ENCODE results near the gene C1orf21. TPM values are rescaled to one million over a fixed set of nuclear protein-coding genes. Genes with fewer than 3 reads are reported as not detected.

Gene C1orf21
- total and polyA plus RNA-seq, 2 donors (not counting 1 experiment from before 2014, with no cell fraction given): under 0.01 to 0.32 TPM

DNA sequence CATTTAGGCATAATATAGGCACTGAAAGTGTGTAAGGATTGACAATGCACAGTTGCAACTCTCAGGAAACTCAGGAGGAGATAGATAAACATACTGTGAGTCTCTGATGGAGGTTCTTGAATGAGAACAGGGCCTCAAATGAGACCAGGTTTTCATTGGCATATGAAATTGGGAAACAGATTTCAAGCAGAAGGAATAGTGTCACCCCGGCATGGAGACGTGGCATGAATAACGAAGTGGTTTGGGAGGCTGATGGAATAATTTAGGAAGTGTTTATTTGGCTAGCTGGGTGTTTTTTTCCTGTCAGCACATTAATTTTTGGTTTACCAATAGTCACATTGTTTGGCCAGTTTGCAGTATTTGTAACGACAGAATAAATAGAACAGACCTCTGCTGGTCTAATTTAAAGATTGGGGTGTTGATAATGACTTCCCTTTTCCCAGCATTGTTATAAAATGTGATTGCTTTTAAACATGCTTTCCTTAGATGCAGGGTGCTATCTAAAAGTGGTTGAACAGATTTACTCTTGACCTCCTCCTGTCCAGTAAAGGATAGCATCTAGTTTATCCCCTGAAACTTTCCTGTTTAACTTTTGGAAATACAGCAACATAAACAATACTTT lies 132.0 kb downstream of the C1orf21 start:
- intact Hi-C loops (cut with micrococcal nuclease): no loop called here
- H3K27ac Mint-ChIP-seq: no peak overlapping the region

DNA sequence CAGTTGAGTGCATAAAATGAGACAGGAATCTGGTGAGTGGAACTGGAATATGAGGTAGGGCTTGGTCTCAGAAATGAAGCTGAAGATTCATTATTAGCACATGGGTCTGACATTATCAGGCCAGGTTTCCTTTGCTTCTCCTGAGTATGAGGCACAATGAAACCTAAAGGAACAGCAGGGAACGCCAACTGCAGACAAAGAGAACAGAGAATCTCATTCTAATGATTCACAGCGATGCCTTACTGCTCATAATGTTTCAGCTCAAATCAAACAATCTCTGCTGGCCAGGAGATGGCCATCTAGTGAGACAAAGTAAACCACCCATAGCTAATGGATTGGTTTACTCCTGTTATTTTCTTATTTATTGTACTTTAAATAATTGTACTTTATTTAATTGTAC lies 133.5 kb downstream of the C1orf21 start:
- CTCF ChIA-PET: interaction anchor here (0.8 kb wide), 1 partner anchor 9 kb away, joined by 3 read pairs; no protein-coding TSS in a partner anchor
- POLR2A ChIA-PET: no interaction called here
- Histone ChIP-seq H3K4me1 (ENCODE audit: control insufficient read depth in 2 of 2, insufficient read depth in 2 of 2, low read length in 2 of 2) (no peaks in the 10 kb centered on the region), H3K79me2 (ENCODE audit: control insufficient read depth, insufficient read depth, low read length) (no peaks in the 10 kb centered on the region), H3K9ac (ENCODE audit: low read length) (no peak overlapping the region), H3K4me3 (ENCODE audit: control extremely low read depth in 1 of 5, extremely low read depth in 1 of 5, insufficient read depth in 1 of 5, low read depth in 2 of 5, low read length in 4 of 5) (no peak overlapping the region), H2AFZ (ENCODE audit: insufficient read depth, low read depth, low read length, poor library complexity, severe bottlenecking) (no peak overlapping the region), H3K4me2 (replicated peaks; ENCODE audit: low read depth, low read length, poor library complexity, severe bottlenecking) (no peak overlapping the region), H3K27me3 (replicated peaks in 1 of 4; ENCODE audit: control extremely low read depth in 1 of 4, control insufficient read depth in 3 of 4, insufficient read depth in 4 of 4, low read length in 3 of 4) (no peaks in the 10 kb centered on the region), H3K9me3 (ENCODE audit: control extremely low read depth in 1 of 3, control insufficient read depth in 2 of 3, insufficient read depth in 1 of 3, low read length in 2 of 3) (no peaks in the 10 kb centered on the region), H3K27ac (ENCODE audit: low read length in 2 of 2) (no peak overlapping the region), H3K36me3 (replicated peaks in 1 of 2; ENCODE audit: control extremely low read depth in 1 of 2, control insufficient read depth in 1 of 2, extremely low read depth in 1 of 2, insufficient read depth in 2 of 2, low read length in 1 of 2) (no peaks in the 10 kb centered on the region), H4K20me1 (ENCODE audit: control insufficient read depth, insufficient read depth, low read length, poor library complexity, severe bottlenecking) (no peaks in the 10 kb centered on the region)
- ATAC-seq (ENCODE audit: low read depth): no peak
- Mint-ChIP-seq H3K4me3 (no peak overlapping the region), H3K9me3 (ENCODE audit: insufficient read depth) (no peaks in the 10 kb centered on the region), H3K27ac (no peak overlapping the region), H3K27me3 (peaks cover 5% of the 10 kb centered on the region), H3K4me1 (no peaks in the 10 kb centered on the region)
- TF ChIP-seq, protein P1, sequence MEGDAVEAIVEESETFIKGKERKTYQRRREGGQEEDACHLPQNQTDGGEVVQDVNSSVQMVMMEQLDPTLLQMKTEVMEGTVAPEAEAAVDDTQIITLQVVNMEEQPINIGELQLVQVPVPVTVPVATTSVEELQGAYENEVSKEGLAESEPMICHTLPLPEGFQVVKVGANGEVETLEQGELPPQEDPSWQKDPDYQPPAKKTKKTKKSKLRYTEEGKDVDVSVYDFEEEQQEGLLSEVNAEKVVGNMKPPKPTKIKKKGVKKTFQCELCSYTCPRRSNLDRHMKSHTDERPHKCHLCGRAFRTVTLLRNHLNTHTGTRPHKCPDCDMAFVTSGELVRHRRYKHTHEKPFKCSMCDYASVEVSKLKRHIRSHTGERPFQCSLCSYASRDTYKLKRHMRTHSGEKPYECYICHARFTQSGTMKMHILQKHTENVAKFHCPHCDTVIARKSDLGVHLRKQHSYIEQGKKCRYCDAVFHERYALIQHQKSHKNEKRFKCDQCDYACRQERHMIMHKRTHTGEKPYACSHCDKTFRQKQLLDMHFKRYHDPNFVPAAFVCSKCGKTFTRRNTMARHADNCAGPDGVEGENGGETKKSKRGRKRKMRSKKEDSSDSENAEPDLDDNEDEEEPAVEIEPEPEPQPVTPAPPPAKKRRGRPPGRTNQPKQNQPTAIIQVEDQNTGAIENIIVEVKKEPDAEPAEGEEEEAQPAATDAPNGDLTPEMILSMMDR (IDR thresholded peaks at IDR 0.05): no peak
- no peak for TF ChIP-seq EZH2 (IDR thresholded peaks at IDR 0.05; ENCODE audit: borderline replicate concordance, insufficient read depth, low read depth, low read length, poor library complexity, severe bottlenecking)
- intact Hi-C loops (cut with micrococcal nuclease): no loop called here
- 40% methylated on average over 1 of the region's 2 CpGs for WGBS (ENCODE audit: insufficient coverage)
- DNase-seq: no peak

More for the DNA sequence above, 132.0 kb downstream of the C1orf21 start:
- H2AFZ ChIP-seq (ENCODE audit: insufficient read depth, low read depth, low read length, poor library complexity, severe bottlenecking): no peak overlapping the region
- Mint-ChIP-seq H3K4me1 (no peaks in the 10 kb centered on the region), H3K4me3 (no peak overlapping the region), H3K27me3 (peaks cover 5% of the 10 kb centered on the region), H3K9me3 (ENCODE audit: insufficient read depth) (no peaks in the 10 kb centered on the region)
- no CpG with 5 or more reads among the region's 4 CpGs for WGBS (ENCODE audit: insufficient coverage)
- H3K27me3 ChIP-seq (replicated peaks in 1 of 4; ENCODE audit: control extremely low read depth in 1 of 4, control insufficient read depth in 3 of 4, insufficient read depth in 4 of 4, low read length in 3 of 4): no peaks in the 10 kb centered on the region
- H3K79me2 ChIP-seq (ENCODE audit: control insufficient read depth, insufficient read depth, low read length): no peaks in the 10 kb centered on the region
- H3K4me3 ChIP-seq (ENCODE audit: control extremely low read depth in 1 of 5, extremely low read depth in 1 of 5, insufficient read depth in 1 of 5, low read depth in 2 of 5, low read length in 4 of 5): no peak overlapping the region
- no peaks in the 10 kb centered on the region for H3K9me3 ChIP-seq (ENCODE audit: control extremely low read depth in 1 of 3, control insufficient read depth in 2 of 3, insufficient read depth in 1 of 3, low read length in 2 of 3)
- H3K27ac ChIP-seq (ENCODE audit: low read length in 2 of 2): no peak overlapping the region
- H3K9ac ChIP-seq (ENCODE audit: low read length): no peak overlapping the region
- no peak for DNase-seq
- no peak for ATAC-seq (ENCODE audit: low read depth)
- no peaks in the 10 kb centered on the region for H3K36me3 ChIP-seq (replicated peaks in 1 of 2; ENCODE audit: control extremely low read depth in 1 of 2, control insufficient read depth in 1 of 2, extremely low read depth in 1 of 2, insufficient read depth in 2 of 2, low read length in 1 of 2)
- H3K4me2 ChIP-seq (replicated peaks; ENCODE audit: low read depth, low read length, poor library complexity, severe bottlenecking): no peak overlapping the region
- H4K20me1 ChIP-seq (ENCODE audit: control insufficient read depth, insufficient read depth, low read length, poor library complexity, severe bottlenecking): no peaks in the 10 kb centered on the region
- TF ChIP-seq, protein P1 (IDR thresholded peaks at IDR 0.05): no peak
- TF ChIP-seq EZH2 (IDR thresholded peaks at IDR 0.05; ENCODE audit: borderline replicate concordance, insufficient read depth, low read depth, low read length, poor library complexity, severe bottlenecking): no peak
- H3K4me1 ChIP-seq (ENCODE audit: control insufficient read depth in 2 of 2, insufficient read depth in 2 of 2, low read length in 2 of 2): no peaks in the 10 kb centered on the region
- POLR2A ChIA-PET: no interaction called here
- CTCF ChIA-PET: no interaction called here
